ENCODE results near the gene OBSCN. TPM values are rescaled to one million over a fixed set of nuclear protein-coding genes. Genes with fewer than 3 reads are reported as not detected.
A peak's percentile ranks its signal among the peaks of the same experiment; 100 is the strongest.

OBSCN gene
- total and polyA plus RNA-seq, 5 donors from 2014 or later = 0.13 to 57.1 (median 1.1) TPM

GRCh38 chr1:228398741-228399461, 191.1 kb downstream of the OBSCN start:
- Mint-ChIP-seq H3K36me3 (peaks cover 11% of the 10 kb centered on the region), H3K9me3 (no peaks in the 10 kb centered on the region), H3K4me3 (no peak overlapping the region), H3K27me3 (no peaks in the 10 kb centered on the region), H3K27ac (no peak overlapping the region), H3K4me1 (peaks cover 6 to 50% (median 34%) of the 10 kb centered on the region in 4 donors)
- peaks cover 48% of the 10 kb centered on the region for H3K36me3 ChIP-seq (ENCODE audit: control insufficient read depth, insufficient read depth, low read length)
- ATAC-seq (ENCODE audit: low read depth in 2 of 2) (no peak), DNase-seq (no peak)
- peaks cover 23% of the 10 kb centered on the region for H3K4me1 ChIP-seq (ENCODE audit: control insufficient read depth, insufficient read depth, low read length, poor library complexity, severe bottlenecking)
- no peak overlapping the region for H3K4me3 ChIP-seq (ENCODE audit: low read depth, low read length)
- H3K9me3 ChIP-seq (ENCODE audit: control insufficient read depth in 2 of 2, low read length in 2 of 2) = no peaks in the 10 kb centered on the region
- no peak overlapping the region for H3K27ac ChIP-seq (ENCODE audit: insufficient read depth, low read length, poor library complexity, severe bottlenecking)
- H3K27me3 ChIP-seq (ENCODE audit: control insufficient read depth, insufficient read depth, low read length) = no peaks in the 10 kb centered on the region

- Histone ChIP-seq H3K27ac (ENCODE audit: insufficient read depth, low read length, poor library complexity, severe bottlenecking) (no peak overlapping the region), H3K36me3 (ENCODE audit: control insufficient read depth, insufficient read depth, low read length) (peaks cover 43% of the 10 kb centered on the region), H3K27me3 (ENCODE audit: control insufficient read depth, insufficient read depth, low read length) (no peaks in the 10 kb centered on the region), H3K4me3 (ENCODE audit: low read depth, low read length) (no peak overlapping the region), H3K9me3 (ENCODE audit: control insufficient read depth in 2 of 2, low read length in 2 of 2) (no peaks in the 10 kb centered on the region), H3K4me1 (ENCODE audit: control insufficient read depth, insufficient read depth, low read length, poor library complexity, severe bottlenecking) (peaks cover 31% of the 10 kb centered on the region)
- Mint-ChIP-seq H3K27me3 (no peaks in the 10 kb centered on the region), H3K36me3 (peaks cover 11% of the 10 kb centered on the region), H3K4me1 (peaks cover 6 to 58% (median 41%) of the 10 kb centered on the region in 4 donors), H3K27ac (no peak overlapping the region), H3K4me3 (peak overlapping the region in 1 of 4 donors; percentile 2), H3K9me3 (no peaks in the 10 kb centered on the region)
- no peak for DNase-seq
- ATAC-seq (ENCODE audit: low read depth in 2 of 2) = no peak
Observed at GRCh38 chr1:228399531-228400236, 191.8 kb downstream of the OBSCN start.

- Mint-ChIP-seq H3K27ac (no peak overlapping the region), H3K36me3 (peaks cover 11% of the 10 kb centered on the region), H3K9me3 (peaks cover 0 to 1% (median 0%) of the 10 kb centered on the region in 7 donors), H3K4me3 (peak overlapping the region in 1 of 4 donors; percentile 41), H3K27me3 (no peaks in the 10 kb centered on the region), H3K4me1 (peaks cover 10 to 63% (median 47%) of the 10 kb centered on the region in 4 donors)
- H3K27me3 ChIP-seq (ENCODE audit: control insufficient read depth, insufficient read depth, low read length) = no peaks in the 10 kb centered on the region
- H3K36me3 ChIP-seq (ENCODE audit: control insufficient read depth, insufficient read depth, low read length) = peaks cover 37% of the 10 kb centered on the region
- peaks cover 37% of the 10 kb centered on the region for H3K4me1 ChIP-seq (ENCODE audit: control insufficient read depth, insufficient read depth, low read length, poor library complexity, severe bottlenecking)
- DNase-seq (no peak), ATAC-seq (ENCODE audit: low read depth in 2 of 2) (no peak)
- no peaks in the 10 kb centered on the region for H3K9me3 ChIP-seq (ENCODE audit: control insufficient read depth in 2 of 2, low read length in 2 of 2)
- no peak overlapping the region for H3K27ac ChIP-seq (ENCODE audit: insufficient read depth, low read length, poor library complexity, severe bottlenecking)
- no peak overlapping the region for H3K4me3 ChIP-seq (ENCODE audit: low read depth, low read length)
Observed at GRCh38 chr1:228400237-228400651, 192.4 kb downstream of the OBSCN start.

GRCh38 chr1:228400692-228401454, 193.0 kb downstream of the OBSCN start:
- no peak for ATAC-seq (ENCODE audit: low read depth in 2 of 2)
- peaks cover 0 to 1% (median 0%) of the 10 kb centered on the region in 7 donors for H3K9me3 Mint-ChIP-seq
- peak overlapping the region in 1 of 4 donors; percentile 41 for H3K4me3 Mint-ChIP-seq
- H3K36me3 ChIP-seq (ENCODE audit: control insufficient read depth, insufficient read depth, low read length) = peaks cover 31% of the 10 kb centered on the region
- H3K27ac Mint-ChIP-seq = peak overlapping the region in 1 of 3 donors; percentile 81
- no peak overlapping the region for H3K27ac ChIP-seq (ENCODE audit: insufficient read depth, low read length, poor library complexity, severe bottlenecking)
- H3K4me1 Mint-ChIP-seq = peaks cover 10 to 68% (median 48%) of the 10 kb centered on the region in 4 donors
- H3K36me3 Mint-ChIP-seq = peaks cover 11% of the 10 kb centered on the region
- H3K4me3 ChIP-seq (ENCODE audit: low read depth, low read length) = no peak overlapping the region
- H3K4me1 ChIP-seq (ENCODE audit: control insufficient read depth, insufficient read depth, low read length, poor library complexity, severe bottlenecking) = peaks cover 43% of the 10 kb centered on the region
- DNase-seq = no peak
- H3K27me3 Mint-ChIP-seq = no peaks in the 10 kb centered on the region
- H3K9me3 ChIP-seq (ENCODE audit: control insufficient read depth in 2 of 2, low read length in 2 of 2) = no peaks in the 10 kb centered on the region
- H3K27me3 ChIP-seq (ENCODE audit: control insufficient read depth, insufficient read depth, low read length) = no peaks in the 10 kb centered on the region

- Mint-ChIP-seq H3K27ac (peak overlapping the region in 2 of 3 donors; percentile 81 to 90), H3K9me3 (peaks cover 0 to 1% (median 0%) of the 10 kb centered on the region in 7 donors), H3K4me3 (peak overlapping the region in 2 of 4 donors; percentile 43 to 80), H3K4me1 (peaks cover 10 to 66% (median 48%) of the 10 kb centered on the region in 4 donors), H3K27me3 (no peaks in the 10 kb centered on the region), H3K36me3 (peaks cover 7% of the 10 kb centered on the region)
- no peak for DNase-seq
- H3K36me3 ChIP-seq (ENCODE audit: control insufficient read depth, insufficient read depth, low read length) = peaks cover 20% of the 10 kb centered on the region
- H3K9me3 ChIP-seq (ENCODE audit: control insufficient read depth in 2 of 2, low read length in 2 of 2) = no peaks in the 10 kb centered on the region
- H3K4me3 ChIP-seq (ENCODE audit: low read depth, low read length) = no peak overlapping the region
- no peaks in the 10 kb centered on the region for H3K27me3 ChIP-seq (ENCODE audit: control insufficient read depth, insufficient read depth, low read length)
- no peak for ATAC-seq (ENCODE audit: low read depth in 2 of 2)
- peaks cover 44% of the 10 kb centered on the region for H3K4me1 ChIP-seq (ENCODE audit: control insufficient read depth, insufficient read depth, low read length, poor library complexity, severe bottlenecking)
- H3K27ac ChIP-seq (ENCODE audit: insufficient read depth, low read length, poor library complexity, severe bottlenecking) = no peak overlapping the region
Observed at GRCh38 chr1:228401782-228402640, 194.2 kb downstream of the OBSCN start.

- ATAC-seq (ENCODE audit: low read depth in 2 of 2) (no peak), DNase-seq (no peak)
- Histone ChIP-seq H3K9me3 (ENCODE audit: control insufficient read depth in 2 of 2, low read length in 2 of 2) (no peaks in the 10 kb centered on the region), H3K36me3 (ENCODE audit: control insufficient read depth, insufficient read depth, low read length) (peaks cover 14% of the 10 kb centered on the region), H3K27me3 (ENCODE audit: control insufficient read depth, insufficient read depth, low read length) (no peaks in the 10 kb centered on the region), H3K27ac (ENCODE audit: insufficient read depth, low read length, poor library complexity, severe bottlenecking) (no peak overlapping the region), H3K4me3 (ENCODE audit: low read depth, low read length) (no peak overlapping the region), H3K4me1 (ENCODE audit: control insufficient read depth, insufficient read depth, low read length, poor library complexity, severe bottlenecking) (peaks cover 50% of the 10 kb centered on the region)
- peak overlapping the region in 2 of 4 donors; percentile 33 to 80 for H3K4me3 Mint-ChIP-seq
- no peaks in the 10 kb centered on the region for H3K27me3 Mint-ChIP-seq
- H3K9me3 Mint-ChIP-seq = peaks cover 0 to 1% (median 0%) of the 10 kb centered on the region in 7 donors
- H3K4me1 Mint-ChIP-seq = peaks cover 8 to 64% (median 45%) of the 10 kb centered on the region in 4 donors
- peak overlapping the region in 2 of 3 donors; percentile 65 to 90 for H3K27ac Mint-ChIP-seq
- peaks cover 4% of the 10 kb centered on the region for H3K36me3 Mint-ChIP-seq
Observed at GRCh38 chr1:228402641-228403025, 194.8 kb downstream of the OBSCN start.

GRCh38 chr1:228403231-228403631, 195.4 kb downstream of the OBSCN start:
- Mint-ChIP-seq H3K4me1 (peaks cover 4 to 62% (median 44%) of the 10 kb centered on the region in 4 donors), H3K9me3 (peaks cover 0 to 1% (median 0%) of the 10 kb centered on the region in 7 donors), H3K27ac (peak overlapping the region; percentile 76 to 90 (median 89)), H3K27me3 (no peaks in the 10 kb centered on the region), H3K36me3 (peaks cover 3% of the 10 kb centered on the region), H3K4me3 (peak overlapping the region in 3 of 4 donors; percentile 65 to 93 (median 80))
- Histone ChIP-seq H3K4me1 (ENCODE audit: control insufficient read depth, insufficient read depth, low read length, poor library complexity, severe bottlenecking) (peaks cover 50% of the 10 kb centered on the region), H3K4me3 (ENCODE audit: low read depth, low read length) (no peak overlapping the region), H3K27me3 (ENCODE audit: control insufficient read depth, insufficient read depth, low read length) (no peaks in the 10 kb centered on the region), H3K27ac (ENCODE audit: insufficient read depth, low read length, poor library complexity, severe bottlenecking) (no peak overlapping the region), H3K36me3 (ENCODE audit: control insufficient read depth, insufficient read depth, low read length) (peaks cover 8% of the 10 kb centered on the region), H3K9me3 (ENCODE audit: control insufficient read depth in 2 of 2, low read length in 2 of 2) (no peaks in the 10 kb centered on the region)
- no peak for DNase-seq
- no peak for ATAC-seq (ENCODE audit: low read depth in 2 of 2)

All from CD4-positive, CD25-positive, alpha-beta regulatory T cell (primary cell).